Occipital lobe (tissue), 2 donors: ENCODE results near the gene RGS7BP. TPM values are rescaled to one million over a fixed set of nuclear protein-coding genes. Genes with fewer than 3 reads are reported as not detected.

Experiments
- DNase-seq: peaks from one replicate; lab custom pipeline; 2025; lab: John Stamatoyannopoulos, UW
- total RNA-seq: library from RNA; depleted of rRNA; stranded (reverse); fragments of >200 nt; gene quantifications from one replicate; pipeline ENCODE4 v1.2.3, GENCODE V29; 2014

The RGS7BP gene
- 17.6 TPM for total RNA-seq

DNA sequence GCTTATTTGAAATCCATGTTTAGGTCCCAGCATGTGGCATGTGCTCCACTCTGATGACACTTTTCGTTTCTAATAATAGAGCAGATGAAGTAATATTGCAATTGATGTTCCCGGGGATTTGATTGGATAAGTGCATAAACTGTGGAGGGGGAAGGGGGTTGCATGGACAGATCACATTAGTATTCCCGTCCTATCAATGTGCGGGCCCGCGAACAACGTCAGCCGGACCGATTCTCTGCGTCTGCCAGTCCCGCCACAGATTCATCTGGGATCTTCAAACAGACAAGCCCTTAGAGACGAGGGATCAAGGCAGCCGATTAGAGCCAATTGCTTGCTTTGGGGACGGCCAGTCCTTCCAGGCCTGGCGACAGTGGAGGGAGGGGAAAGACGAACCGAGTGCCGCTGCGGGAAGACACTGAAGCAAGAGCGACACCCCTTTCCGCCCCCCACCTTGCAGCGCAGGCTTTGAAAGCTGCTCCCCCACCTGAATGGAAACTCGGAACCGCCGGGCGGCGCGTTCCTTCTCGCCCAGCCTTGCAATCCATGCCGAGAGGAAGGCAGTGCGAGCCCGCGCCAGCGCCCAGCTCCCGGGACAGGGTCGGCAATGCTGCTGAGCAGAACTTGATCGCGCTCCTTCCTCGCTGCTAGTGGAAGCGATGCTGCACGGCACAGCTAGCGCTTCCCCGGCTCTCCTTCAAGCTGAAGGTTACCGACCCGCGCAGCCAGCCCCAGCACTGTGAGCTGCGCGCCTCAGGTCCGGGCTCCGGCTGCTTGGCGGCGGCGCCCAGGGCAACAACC is at the start of gene RGS7BP:
Gene RGS7BP, plus strand, starts transcription at position 247 of the 798 bp plus-strand sequence. CDS start 610 bp downstream, outside the sequence.
- peak; percentile 79 for DNase-seq

DNA sequence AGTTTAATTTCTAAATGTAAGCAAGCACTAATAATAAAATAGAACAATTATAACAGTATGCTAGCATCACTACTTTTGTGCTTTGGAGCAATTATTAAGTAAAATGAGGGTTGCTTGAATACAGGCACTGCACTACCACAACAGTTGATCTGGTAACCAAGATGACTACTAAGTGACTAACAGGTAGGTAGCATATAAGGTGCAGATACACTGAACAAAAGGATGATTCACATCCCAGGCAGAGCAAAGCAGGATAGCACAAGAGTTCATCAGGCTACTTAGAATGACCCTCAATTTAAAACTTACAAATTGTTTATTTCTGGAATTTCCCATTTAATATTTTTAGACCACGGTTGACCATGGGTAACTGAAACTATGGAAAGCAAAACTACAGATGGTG is 48.0 kb upstream of the RGS7BP start:
- DNase-seq, result no peak

DNA sequence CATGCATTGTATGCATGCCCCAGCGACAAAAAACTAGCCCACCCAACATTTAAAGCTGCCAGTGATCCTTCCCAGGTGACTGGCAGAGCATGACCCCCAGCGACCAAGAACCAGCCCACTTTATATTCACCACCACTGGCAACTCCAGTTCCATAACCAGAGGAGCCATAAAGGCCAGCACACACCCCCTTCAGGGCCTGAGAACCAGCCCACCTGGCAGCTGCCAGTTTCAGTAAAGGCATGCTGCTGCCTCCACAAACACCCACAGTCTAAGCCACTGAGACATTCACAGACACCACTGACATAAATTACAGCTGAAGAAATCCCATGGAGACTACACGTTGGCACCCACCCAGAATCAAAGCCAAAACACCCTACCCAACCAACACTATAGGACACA is 46.9 kb upstream of the RGS7BP start:
- peak; percentile 0 for DNase-seq

DNA sequence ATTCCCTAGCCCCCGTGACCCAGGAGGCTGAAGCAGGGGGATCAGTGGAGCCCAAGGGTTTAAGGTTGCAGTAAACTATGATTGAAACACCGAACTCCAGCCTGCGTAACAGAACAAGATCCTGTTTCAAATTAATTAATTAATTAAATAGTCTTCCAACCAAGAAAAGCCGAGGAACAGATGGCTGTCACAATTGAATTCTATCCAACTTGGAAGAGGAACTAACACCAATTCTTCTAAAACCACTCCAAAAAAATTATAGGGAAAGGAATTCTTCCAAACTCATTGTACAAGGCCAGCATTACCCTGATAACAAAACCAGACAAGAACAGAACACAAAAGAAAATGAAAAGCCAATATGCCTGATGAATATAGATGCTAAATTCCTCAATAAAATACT is 43.4 kb upstream of the RGS7BP start:
- DNase-seq, result no peak

DNA sequence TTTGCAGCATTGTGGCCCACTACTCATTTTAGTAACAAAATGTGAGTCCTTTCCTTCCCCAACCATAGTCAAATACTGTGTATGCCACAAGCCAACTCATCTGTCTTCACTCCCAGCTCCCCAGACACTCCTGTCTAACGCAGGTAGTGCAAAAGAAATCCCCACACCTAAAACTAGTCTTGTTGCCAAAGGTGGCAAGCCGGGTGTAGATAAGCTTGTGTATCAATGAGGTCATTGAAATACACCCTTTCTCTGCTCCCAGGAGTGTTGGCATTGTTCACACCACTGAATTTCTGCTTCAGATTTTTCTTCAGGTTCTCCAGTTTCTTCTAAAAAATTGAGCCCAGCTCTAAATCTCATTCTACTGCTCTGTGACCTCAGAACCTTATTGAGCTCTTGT is 19.7 kb upstream of the RGS7BP start:
- no peak for DNase-seq

DNA sequence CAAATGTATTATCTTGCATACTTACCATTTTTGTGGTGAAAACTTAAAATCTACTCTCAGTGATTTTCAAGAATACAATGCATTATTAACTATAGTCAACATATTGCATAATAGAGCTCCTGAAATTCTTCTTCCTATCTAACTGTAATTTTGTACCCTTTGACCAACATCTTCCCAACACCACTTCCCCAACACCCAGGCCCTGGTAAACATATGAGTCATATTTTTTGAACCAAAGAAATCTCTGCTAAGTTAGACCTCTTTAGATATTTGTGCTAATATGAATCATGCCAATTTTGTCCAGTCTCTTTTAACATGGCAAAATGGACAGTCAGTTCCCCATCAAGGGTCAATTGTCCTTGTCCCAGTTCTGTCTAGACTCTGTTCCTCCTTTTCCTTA is 18.5 kb upstream of the RGS7BP start:
- DNase-seq, result no peak

DNA sequence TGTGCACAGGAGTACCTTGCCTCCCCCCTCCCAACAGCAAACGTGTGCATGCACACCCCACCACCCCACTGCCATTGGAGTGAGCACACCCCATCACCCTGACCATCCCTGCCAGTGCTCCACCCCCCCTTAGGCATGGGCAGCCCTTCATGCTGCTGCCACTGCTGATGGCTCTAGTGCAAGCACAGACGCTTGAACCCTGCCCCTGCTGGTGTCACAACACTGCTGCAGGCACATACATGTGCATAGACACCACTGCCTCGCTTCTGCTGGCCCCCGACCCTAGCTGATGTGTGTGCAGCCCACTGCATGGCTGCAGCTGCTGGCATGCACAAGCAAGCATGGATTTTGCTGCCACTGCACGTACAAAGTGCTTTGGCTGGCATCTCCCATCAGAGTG is 16.0 kb upstream of the RGS7BP start:
- DNase-seq, result no peak

DNA sequence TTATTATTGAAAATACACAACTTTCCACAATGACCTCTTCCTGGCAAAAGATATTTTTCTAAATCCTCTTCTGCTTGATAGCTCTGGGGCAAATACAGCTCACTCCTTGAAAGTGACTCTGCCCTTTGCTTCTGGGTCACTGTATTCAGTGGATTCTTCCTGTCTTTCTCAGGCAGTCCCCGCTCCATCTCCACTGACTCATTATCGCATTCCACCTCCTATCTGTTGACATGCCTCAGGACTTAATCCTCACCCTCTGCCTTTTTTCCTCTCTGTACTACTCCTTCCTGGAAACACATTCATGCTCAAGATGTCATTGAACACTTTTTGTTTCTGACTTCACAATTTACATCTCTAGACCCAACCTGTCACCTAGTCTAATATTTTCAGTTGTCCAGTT is 8.4 kb upstream of the RGS7BP start:
- DNase-seq, result no peak

DNA sequence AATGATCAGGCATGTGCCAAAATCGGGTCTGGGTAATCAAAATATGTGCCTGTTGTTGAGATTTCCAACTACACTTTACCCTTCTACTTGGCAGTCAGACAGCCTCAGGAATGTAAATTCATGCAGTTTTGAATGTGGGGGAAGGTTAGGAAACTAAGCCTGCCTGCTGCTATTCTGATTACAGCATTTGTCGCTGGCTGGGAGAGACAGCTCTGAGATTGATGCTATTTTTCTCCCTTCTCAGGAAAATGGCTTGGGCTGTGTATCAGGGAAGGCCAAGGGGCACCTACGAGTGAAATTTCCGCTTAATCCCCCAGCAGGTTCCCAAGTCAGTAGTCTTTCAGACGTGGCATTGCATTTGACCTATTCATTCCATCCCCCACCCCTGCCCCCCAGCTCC is 3.6 kb upstream of the RGS7BP start:
- no peak for DNase-seq

DNA sequence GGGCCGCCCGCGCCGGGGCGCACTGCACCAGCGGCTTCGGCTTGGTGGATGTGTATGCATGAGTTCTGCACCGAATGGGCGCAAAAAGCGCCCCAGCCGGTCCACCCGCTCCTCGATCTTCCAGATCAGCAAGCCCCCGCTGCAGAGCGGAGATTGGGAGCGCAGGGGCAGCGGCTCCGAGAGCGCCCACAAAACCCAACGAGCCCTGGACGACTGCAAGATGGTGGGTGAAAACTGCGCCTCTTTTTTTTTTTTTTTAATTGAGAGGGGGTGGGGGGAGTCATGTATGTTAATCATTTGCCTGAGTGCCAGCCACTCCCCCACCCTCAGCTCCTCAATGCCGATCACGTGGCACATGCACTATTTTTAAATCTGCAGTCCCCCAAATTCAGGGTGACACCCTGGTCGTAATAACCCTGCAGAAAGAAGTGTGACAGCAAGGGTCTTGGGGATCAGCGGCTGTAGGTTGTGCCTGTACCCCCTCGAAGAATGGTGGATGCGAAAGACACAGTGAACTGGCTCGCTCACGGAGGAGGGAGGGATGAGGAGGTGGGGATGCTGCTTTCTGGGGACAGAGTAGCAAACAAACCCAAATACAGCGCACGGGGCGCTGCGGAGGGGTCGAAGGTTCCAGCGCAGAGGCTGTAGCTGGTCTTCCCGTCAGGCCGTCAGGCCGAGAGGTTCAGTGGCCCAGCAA is 900 bp downstream of the RGS7BP start:
- no peak for DNase-seq

DNA sequence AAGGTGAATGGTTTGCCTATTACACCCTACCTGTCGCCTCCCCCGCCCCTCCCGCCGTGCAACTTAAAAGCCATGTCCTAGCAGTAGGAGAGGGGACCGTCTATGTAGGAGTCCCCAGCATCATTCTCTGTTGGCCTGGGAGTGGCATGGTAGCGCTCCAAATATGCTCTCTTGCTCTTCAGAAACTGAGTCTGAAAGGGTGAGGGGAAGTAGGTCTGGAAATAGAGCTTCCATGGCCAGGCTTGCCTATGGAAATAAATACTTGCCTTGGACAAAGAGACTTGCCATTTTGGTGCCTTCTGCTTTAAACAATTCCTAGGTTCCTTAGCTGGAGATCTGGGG is 1.4 kb downstream of the RGS7BP start:
- DNase-seq, result no peak

DNA sequence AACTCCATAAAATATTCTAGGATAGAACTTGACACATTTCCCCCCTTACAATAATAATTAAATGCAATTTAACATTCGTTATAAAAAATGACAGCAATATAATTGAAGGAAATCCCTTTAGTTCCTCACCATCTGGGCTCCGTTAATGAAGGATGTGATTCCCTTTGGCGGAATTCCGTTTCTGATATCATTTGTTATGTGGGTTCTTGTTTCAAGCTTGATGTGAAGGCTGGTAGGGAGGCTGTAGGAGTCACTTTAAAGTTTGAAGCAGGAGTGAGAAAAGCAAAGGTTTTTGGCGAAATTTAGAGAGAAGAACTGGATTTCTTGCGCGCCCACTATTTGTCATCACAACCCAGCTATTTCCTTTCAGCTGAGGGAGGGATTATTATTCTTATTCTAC is 4.0 kb downstream of the RGS7BP start:
- DNase-seq, result no peak

DNA sequence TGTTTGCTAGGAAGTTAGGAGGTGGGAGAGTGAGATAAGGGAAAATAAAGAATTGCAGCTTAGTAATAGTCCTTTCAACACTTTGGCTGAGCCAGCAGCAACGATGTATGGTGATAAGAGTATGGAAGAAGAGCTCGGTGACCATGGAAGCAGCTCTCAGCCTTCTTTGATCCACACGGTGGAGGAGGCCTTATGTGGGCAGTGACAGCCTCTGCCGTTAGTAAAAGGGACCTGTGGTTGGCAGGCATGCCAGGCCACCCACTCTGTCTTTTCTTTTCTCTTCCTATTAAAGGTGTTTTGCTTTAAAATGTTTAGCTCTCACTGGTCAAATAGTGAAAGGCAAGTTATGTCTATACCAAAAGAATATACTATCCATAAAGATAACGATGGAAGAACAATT is 7.7 kb downstream of the RGS7BP start:
- DNase-seq, result no peak

DNA sequence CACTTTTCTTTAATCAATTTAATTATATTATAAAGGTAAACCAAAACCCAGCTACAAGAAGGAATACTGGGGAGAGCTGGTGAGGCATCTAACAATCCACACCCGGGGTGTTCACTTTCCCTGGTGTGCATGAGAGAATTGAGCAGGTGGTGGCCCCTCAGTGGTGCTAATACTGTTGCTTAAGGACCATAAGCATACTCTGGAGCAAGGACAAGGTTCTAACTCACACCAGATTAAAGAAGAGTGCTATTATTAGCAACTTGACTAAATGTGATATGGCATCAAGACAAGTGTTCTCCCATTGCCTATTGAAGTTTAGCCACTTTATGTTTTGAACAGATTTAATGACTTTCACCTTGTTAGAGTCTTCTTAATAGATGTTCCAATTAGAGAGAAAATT is 8.8 kb downstream of the RGS7BP start:
- DNase-seq, result no peak

DNA sequence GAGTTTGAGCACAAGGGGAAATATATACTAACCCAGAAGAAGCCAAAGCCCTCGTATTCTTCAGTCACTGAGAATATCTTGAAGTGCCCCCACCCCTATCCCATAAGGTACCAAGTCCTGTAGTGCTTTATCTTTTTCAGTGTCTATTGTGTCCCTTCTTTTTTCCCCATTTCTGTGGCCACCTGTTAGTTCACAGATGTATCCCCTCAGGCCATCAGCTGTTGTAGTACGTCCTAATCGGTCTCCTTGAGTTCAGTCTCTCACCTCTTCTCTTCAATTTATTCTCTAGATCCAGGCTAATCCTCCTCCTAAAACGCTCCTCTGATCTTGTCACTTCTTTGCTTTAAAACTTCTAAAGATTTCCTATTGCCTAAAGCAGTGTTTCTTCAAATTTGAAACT is 10.4 kb downstream of the RGS7BP start:
- no peak for DNase-seq

DNA sequence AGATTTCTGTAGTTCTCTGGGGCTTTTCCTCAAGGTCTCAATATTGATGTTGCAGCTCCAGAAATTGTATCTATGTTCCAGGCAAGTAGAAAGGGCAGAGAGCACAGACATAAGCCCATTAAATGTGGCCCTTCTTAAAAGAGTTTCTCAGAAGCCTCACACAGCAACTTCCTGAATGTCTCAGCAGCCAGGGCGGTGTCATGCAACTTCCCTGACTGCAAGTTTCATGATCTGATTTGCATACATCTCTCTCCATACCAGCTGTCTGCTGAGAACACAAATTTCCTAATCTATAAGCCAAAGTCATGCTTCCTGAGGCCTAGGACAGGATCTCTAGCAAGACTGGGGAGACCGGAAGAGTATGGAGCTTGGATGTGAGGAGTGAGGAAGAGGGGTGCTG is 13.0 kb downstream of the RGS7BP start:
- no peak for DNase-seq

DNA sequence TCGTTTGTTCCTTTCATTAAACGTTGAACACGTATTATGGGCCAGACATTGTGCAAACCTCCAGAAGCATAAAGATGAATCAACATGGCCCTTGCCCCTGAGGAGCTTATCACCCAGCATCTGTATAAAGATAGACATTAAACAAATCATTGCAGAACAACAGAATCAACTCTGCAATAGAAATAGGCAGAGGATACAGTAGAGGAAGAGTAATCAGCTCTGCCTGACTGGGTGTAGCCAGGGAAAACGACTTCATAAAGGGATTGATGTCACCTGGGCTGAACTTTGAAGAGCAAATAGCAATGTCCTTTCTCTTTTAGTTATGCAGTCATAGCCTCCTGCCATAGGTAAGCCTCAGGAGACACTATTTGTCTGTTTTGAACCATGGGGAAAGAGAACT is 13.4 kb downstream of the RGS7BP start:
- DNase-seq, result no peak

DNA sequence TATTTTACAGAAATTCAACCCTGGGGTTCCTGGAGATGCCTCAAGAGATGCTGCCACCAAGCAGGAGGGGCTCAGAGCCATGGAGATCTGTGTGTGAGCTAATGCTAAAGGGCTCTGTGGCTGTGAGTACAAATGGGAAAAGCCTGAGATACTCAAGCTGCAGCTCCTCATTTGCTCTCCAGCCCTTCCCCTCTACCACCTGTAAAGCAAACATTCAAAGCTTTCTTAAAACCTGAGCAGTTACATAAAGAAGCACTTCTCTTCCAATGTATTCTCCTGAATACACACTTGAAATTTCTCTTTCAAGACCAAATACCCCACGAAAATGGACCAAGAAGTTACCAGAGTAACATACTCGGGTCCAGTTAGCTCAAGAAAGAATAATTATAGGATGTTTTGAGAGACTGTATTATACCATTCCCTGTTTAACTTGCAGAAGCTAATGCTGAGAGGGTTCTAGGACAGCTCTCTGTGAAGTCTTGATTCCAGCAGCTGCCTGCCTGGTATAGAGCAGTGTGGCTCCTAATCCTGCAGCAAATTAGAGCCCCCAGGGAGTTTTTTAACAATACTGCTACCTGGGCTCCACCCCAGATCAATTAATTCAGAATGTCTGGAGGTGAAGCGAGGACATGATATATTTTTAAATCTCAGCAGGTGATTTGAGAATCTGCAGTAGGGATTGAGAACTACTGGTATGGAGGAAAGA is 21.1 kb downstream of the RGS7BP start:
- DNase-seq, result no peak

DNA sequence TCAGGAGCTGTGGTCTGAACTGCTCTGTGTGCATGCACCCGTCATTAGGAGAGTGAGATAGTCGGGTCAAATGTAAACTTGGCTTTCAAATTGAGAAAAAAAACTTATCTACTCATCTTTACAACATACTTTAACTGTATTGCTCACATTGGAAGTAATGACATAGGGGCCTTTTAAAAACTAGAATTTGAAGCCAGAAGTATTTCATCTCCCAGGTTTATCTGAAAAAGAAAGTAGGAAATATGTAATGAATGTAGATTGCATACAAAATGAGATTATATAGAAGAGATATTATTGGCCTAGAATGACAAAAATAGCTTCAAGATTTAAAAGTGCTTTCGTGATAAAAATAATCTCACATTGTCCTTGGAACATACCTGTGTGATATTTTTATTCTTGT is 24.3 kb downstream of the RGS7BP start:
- DNase-seq, result no peak

DNA sequence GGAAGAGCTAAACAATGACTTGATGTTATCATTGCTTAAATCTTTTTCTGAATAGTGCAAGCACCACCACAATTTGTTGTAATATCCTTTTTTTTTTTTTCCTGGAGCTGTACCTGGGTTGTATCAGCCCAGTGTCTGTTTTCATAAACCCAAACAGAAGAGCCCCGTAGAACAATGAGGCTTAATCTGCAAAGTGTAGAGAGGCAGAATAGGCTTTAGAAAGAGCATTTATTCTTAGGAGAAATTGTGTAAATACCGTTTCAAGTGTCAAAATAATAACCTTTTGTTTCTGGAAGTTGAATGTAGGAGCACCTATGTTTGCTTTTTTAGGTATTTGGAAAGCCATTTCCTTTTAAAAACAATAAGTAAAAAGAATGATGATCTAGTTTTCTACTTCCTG is 26.4 kb downstream of the RGS7BP start:
- no peak for DNase-seq

DNA sequence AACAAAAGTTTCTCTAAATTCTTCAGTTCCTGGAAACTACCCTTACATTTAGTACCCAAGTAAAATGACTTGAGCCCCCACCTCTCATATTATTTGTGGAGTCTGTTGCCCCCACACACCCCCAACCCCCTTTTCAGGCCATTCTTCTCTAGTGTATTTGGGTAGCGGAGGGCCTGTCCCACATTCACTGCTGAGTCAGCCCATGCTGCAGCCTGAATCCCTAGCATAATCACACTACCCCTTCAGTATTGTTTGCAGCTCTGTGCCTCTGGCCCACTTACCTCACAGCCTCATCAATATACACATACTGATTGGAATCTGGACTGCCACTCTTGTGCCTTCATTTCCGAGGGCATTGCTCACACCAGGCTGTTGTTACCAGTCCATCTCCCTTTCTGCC is 26.8 kb downstream of the RGS7BP start:
- DNase-seq, result no peak

DNA sequence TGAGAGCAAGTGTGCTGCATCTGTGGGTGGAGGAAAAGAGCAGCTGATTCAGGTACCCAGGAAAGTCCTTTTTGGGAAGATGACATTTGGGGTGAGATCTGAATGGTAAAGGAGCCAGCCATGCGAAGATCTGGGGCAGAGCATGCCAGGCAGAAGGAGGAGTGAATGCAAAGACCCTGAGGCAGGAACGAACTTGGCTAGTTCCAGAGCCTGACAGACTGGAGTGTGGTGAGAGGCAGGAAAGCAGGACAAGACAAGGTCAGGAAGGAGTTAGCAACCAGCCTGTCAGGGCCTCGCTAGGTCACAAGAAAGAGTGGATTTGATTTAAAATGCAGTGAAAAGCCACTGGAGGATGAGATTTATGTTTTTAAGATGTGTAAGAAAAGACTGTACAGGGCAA is 28.2 kb downstream of the RGS7BP start:
- DNase-seq, result no peak

DNA sequence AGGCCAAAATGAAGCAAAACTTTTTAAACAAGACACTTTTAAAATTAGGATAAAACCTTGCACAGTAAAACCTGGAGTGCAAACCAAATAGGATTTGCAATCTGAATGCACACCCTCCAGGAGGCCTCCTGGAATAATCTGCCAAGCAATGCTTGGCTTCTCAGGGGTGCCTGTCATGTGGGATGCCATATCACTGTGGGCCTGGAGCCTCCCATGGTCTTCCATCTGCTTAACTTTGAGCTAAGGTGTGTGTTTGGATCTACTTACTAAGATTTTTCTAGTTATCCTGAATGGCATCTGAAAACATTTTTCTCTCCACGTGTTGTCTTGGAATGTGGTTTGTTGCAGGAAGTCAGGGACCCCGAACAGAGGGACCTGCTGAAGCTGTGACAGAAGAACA is 52.1 kb downstream of the RGS7BP start:
- no peak for DNase-seq
